Heart right ventricle (tissue), 16 donors: ENCODE data around the gene SLC8A1. TPM values are rescaled to one million over a fixed set of nuclear protein-coding genes. Genes with fewer than 3 reads are reported as not detected.
A peak's percentile ranks its signal among the peaks of the same experiment; 100 is the strongest.

Source experiments
- ATAC-seq, 8 donors: fragments of 200-7000 bp; cut with Tn5 transposase; one replicate each; pipeline ENCODE4 v1.9.1; 2020; ENCODE audit warnings: mild to moderate bottlenecking in 8 of 8, moderate library complexity in 8 of 8, moderate number of reproducible peaks in 1 of 8
- DNase-seq, 2 donors: peaks; one replicate each; pipeline ENCODE4 v3.0.0-alpha.2; 2020
- H3K27ac ChIP-seq, 10 donors: fragments of 200-600 bp; sonication (generic) in 2 of 10; one replicate each; pipeline versions ENCODE4 v1.5.0 to v1.8.0; 2020 to 2022; ENCODE audit warnings: mild to moderate bottlenecking in 3 of 10
- H3K27me3 ChIP-seq, 7 donors: fragments of 200-600 bp; one replicate each; pipeline ENCODE4 v1.8.0; 2021 to 2022; ENCODE audit warnings: mild to moderate bottlenecking in 2 of 7
- H3K36me3 ChIP-seq, 9 donors: fragments of 200-600 bp; sonication (generic) in 1 of 9; one replicate each; pipeline versions ENCODE4 v1.5.0 to v1.8.0; 2020 to 2022; ENCODE audit warnings: mild to moderate bottlenecking in 2 of 9
- H3K4me1 ChIP-seq, 9 donors: fragments of 200-600 bp; sonication (generic) in 1 of 9; one replicate each; pipeline versions ENCODE4 v1.5.0 to v1.8.0; 2020 to 2022; ENCODE audit warnings: mild to moderate bottlenecking in 4 of 9
- H3K4me3 ChIP-seq, 10 donors: fragments of 200-600 bp; sonication (generic) in 2 of 10; one replicate each; pipeline versions ENCODE4 v1.5.0 to v1.8.0; 2020 to 2022; ENCODE audit warnings: mild to moderate bottlenecking in 7 of 10, moderate library complexity in 2 of 10
- H3K9me3 ChIP-seq, 11 donors: fragments of 200-600 bp in 10 of 11; sonication (generic) in 2 of 11; one replicate each; pipeline versions ENCODE4 v1.5.0 to v1.8.0; 2013 to 2022; ENCODE audit warnings: mild to moderate bottlenecking in 2 of 11, control low read depth in 1 of 11, moderate library complexity in 1 of 11
- CTCF ChIP-seq, 9 donors: fragments of 200-600 bp; sonication (generic) in 2 of 9; IDR thresholded peaks; one replicate each; pipeline versions ENCODE4 v1.5.0 to v1.8.0; 2021 to 2022; ENCODE audit warnings: antibody characterized with exemption in 9 of 9, mild to moderate bottlenecking in 5 of 9, moderate library complexity in 1 of 9
- WGBS, 2 donors: extraction: QIAGEN DNeasy Blood & Tissue Kit; methylation state at CpG; one replicate each; pipeline ENCODE4 v1.1.7; 2013; ENCODE audit warnings: inconsistent platforms in 1 of 2; 5-methylcytosine and 5-hydroxymethylcytosine counted together
- intact Hi-C, 10 donors: fragments of 100-400 bp; cut with DNase I; formaldehyde crosslinking; loops; one replicate each; pipeline versions ENCODE4 v1.11.1 to v1.14.2; 2022
- polyA plus RNA-seq, 2 donors: library from polyadenylated mRNA; stranded (reverse); fragments of 200-250 nt; gene quantifications; one replicate each; pipeline ENCODE4 v1.2.3, GENCODE V29; 2013
- total RNA-seq, 10 donors: library from RNA; stranded (reverse); fragmentation: NEBNext Ultra II Directional in 3 of 10; extraction: Animal tissue kit (Norgen Biotek cat#: 25700) in 3 of 10; gene quantifications; one replicate each; pipeline versions ENCODE4 v1.2.1 to v1.2.4, GENCODE V29; 2021 to 2023
- donor health status: Arrhythmogenic right ventricular cardiomyopathy.
- donor health status: ischemic (EF 13 %, LVEDD 7.1; RV severe dilation, severe dysfunction).
- donor health status: healthy with polysubstance abuse.
- donor health status: DM: no; HTN: yes; CAD: no.
- donor health status: DM: no; HTN: no; CAD: no.
- donor health status: ischemic (EF 25% LVEDD 6.9; RV normal size, moderate dysfunction).
- donor health status: ischemic (EF 25% LVEDD 5.7; RV mildly dilated, moderate dysfunction).
- donor health status: healthy.
- donor health status: DM: yes; HTN: yes; CAD: no.
- donor health status: Ischemic cardiomyopathy.
- donor health status: ischemic (EF 35%, LVEDD 5.7; RV mildly dilated, moderate dysfunction).
- donor health status: nonischemic (EF 11% LVEDD 7.7; RV severe dilation, severe dysfunction).
- donor health status: DM: yes; HTN: yes; CAD: no.
- donor health status: PGD.
- donor health status: ischemic (EF 29% LVEDD 5.4; RV normal size, mild dysfunction).
- donor health status: nonischemic (EF 23%, LVEDD 6.1; RV moderate dilation, normal function).

Gene SLC8A1
- total and polyA plus RNA-seq, 12 donors, result 11.1 to 1,497 (median 1,067) TPM

GRCh38 chr2:40477361-40477760 lies 25.5 kb upstream of the SLC8A1 start:
- Histone ChIP-seq H3K27me3 (no peaks in the 10 kb centered on the region), H3K4me3 (no peak overlapping the region), H3K27ac (peak overlapping the region in 6 of 10 donors; percentile 6 to 83 (median 27)), H3K4me1 (peaks cover 0 to 86% (median 39%) of the 10 kb centered on the region in 9 donors), H3K9me3 (no peaks in the 10 kb centered on the region), H3K36me3 (no peaks in the 10 kb centered on the region)
- 39 to 48% methylated on average over 5 of the region's 5 CpGs for WGBS, 2 donors
- no peak for TF ChIP-seq CTCF (IDR thresholded peaks at IDR 0.05)
- peak in 3 of 8 donors; percentile 14 to 25 (median 22) for ATAC-seq
- DNase-seq, result no peak
- intact Hi-C loops, result no loop called here

GRCh38 chr2:40476436-40476835 lies 24.5 kb upstream of the SLC8A1 start:
- peak overlapping the region in 3 of 10 donors; percentile 13 to 61 (median 13) for H3K27ac ChIP-seq
- H3K4me3 ChIP-seq, result no peak overlapping the region
- no peak for DNase-seq
- 55 to 62% methylated on average over 1 of the region's 1 CpG for WGBS, 2 donors
- H3K9me3 ChIP-seq, result no peaks in the 10 kb centered on the region
- H3K27me3 ChIP-seq, result no peaks in the 10 kb centered on the region
- intact Hi-C loops, result no loop called here
- no peak for TF ChIP-seq CTCF (IDR thresholded peaks at IDR 0.05)
- ATAC-seq, result peak in 1 of 8 donors; percentile 13
- peaks cover 0 to 88% (median 40%) of the 10 kb centered on the region in 9 donors for H3K4me1 ChIP-seq
- H3K36me3 ChIP-seq, result no peaks in the 10 kb centered on the region

DNA sequence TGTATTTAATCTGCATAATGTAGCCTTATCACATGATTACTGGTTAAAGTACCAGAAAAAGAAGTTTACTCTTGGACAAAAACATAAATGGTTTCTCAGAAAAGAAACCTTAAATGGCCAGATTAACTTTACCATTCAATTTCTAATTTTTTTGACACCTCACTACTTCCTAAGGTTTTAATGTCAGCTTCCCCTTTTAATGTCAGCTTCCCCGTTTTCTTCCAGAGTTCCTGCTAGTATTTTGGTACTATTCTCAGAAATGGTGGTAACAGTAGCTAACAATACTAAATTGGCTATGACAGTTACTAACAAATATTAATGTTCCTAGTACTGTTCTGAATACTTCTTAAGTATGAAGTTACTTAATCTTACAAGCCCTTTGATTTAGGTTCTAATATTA lies 22.4 kb upstream of the SLC8A1 start:
- intact Hi-C loops, result no loop called here
- no peak for ATAC-seq
- Histone ChIP-seq H3K4me1 (peaks cover 0 to 76% (median 42%) of the 10 kb centered on the region in 9 donors), H3K9me3 (no peaks in the 10 kb centered on the region), H3K27me3 (no peaks in the 10 kb centered on the region), H3K4me3 (no peak overlapping the region), H3K27ac (peak overlapping the region in 2 of 10 donors; percentile 52 to 72), H3K36me3 (peaks cover 0 to under 1% (median 0%) of the 10 kb centered on the region in 9 donors)
- WGBS, 2 donors, result 57 to 62% methylated on average over 1 of the region's 1 CpG
- DNase-seq, result no peak
- TF ChIP-seq CTCF (IDR thresholded peaks at IDR 0.05), result no peak

DNA sequence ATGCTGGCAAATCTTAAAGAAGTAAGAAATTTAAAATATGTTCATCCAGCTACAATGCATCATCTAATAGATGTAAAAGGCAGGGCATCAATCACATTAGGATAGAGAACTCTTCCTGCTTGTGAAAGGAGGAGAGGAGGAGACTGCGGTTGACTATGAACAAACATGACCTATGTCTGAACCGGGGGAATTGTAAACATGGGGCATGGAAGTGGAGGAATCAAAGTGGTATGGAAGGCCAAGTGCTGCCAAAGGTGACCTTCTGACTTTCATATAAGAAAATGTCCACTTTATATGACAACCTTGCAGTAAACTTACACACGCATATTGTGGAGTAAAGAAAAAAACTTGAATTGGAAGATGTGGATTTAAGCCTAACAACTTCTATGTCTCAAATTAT lies 20.0 kb upstream of the SLC8A1 start:
- Histone ChIP-seq H3K9me3 (no peaks in the 10 kb centered on the region), H3K36me3 (peaks cover 0 to 3% (median 0%) of the 10 kb centered on the region in 9 donors), H3K27ac (peak overlapping the region in 1 of 10 donors; percentile 68), H3K4me3 (no peak overlapping the region), H3K4me1 (peaks cover 0 to 52% (median 25%) of the 10 kb centered on the region in 9 donors), H3K27me3 (no peaks in the 10 kb centered on the region)
- no peak for ATAC-seq
- WGBS, 2 donors, result 62 to 68% methylated on average over 3 of the region's 3 CpGs
- no peak for DNase-seq
- no peak for TF ChIP-seq CTCF (IDR thresholded peaks at IDR 0.05)
- intact Hi-C loops, result no loop called here
